Neural cell (in vitro differentiated cells): Measurements from ENCODE around the gene E4F1. TPM values are rescaled to one million over a fixed set of nuclear protein-coding genes. Genes with fewer than 3 reads are reported as not detected.

Experiments
- H2AFZ ChIP-seq: fragments of 200-600, 300-800 bp; sonication (generic), shearing (Covaris generic); 2 replicates; pipeline ENCODE4 v1.6.0; 2014; ENCODE audit warnings: low read depth, mild to moderate bottlenecking, antibody characterized with exemption, low read length, moderate library complexity
- H3F3A ChIP-seq: fragments of 200-600 bp; shearing (Covaris generic); 2 replicates; pipeline ENCODE4 v1.6.1; 2016; ENCODE audit warnings: mild to moderate bottlenecking, moderate library complexity, mixed read lengths, antibody characterized with exemption, low read length; ENCODE audit not compliant: insufficient read depth, poor library complexity, severe bottlenecking
- H3K27ac ChIP-seq: fragments of 200-600, 300-800 bp; sonication (generic), shearing (Covaris generic); 2 replicates; pipeline ENCODE4 v1.5.1; 2014; ENCODE audit warnings: mild to moderate bottlenecking, low read length, moderate library complexity
- H3K27me3 ChIP-seq: fragments of 300-800, 200-600 bp; sonication (generic), shearing (Covaris generic); 2 replicates; pipeline ENCODE4 v1.6.0; 2014; ENCODE audit warnings: mild to moderate bottlenecking, low read depth, low read length, moderate library complexity; ENCODE audit not compliant: insufficient read depth
- H3K36me3 ChIP-seq: fragments of 300-800, 200-600 bp; sonication (generic), shearing (Covaris generic); 2 replicates; pipeline ENCODE4 v1.5.1; 2014; ENCODE audit warnings: mild to moderate bottlenecking, antibody characterized with exemption, low read length, moderate library complexity; ENCODE audit not compliant: insufficient read depth
- H3K4me2 ChIP-seq: fragments of 300-800, 200-600 bp; sonication (generic), shearing (Covaris generic); 2 replicates; pipeline ENCODE4 v1.6.0; 2014; ENCODE audit warnings: mild to moderate bottlenecking, low read length
- H3K4me3 ChIP-seq: fragments of 300-800, 200-600 bp; sonication (generic), shearing (Covaris generic); 2 replicates; pipeline ENCODE4 v1.5.1; 2014; ENCODE audit warnings: mild to moderate bottlenecking, low read length, moderate library complexity
- H3K79me2 ChIP-seq: fragments of 200-600 bp; shearing (Covaris generic); replicated peaks from 2 replicates; pipeline ENCODE4 v1.6.0; 2014; ENCODE audit warnings: mild to moderate bottlenecking, low read length, moderate library complexity; ENCODE audit not compliant: insufficient read depth
- H3K9ac ChIP-seq: fragments of 300-800, 200-600 bp; sonication (generic), shearing (Covaris generic); 2 replicates; pipeline ENCODE4 v1.6.1; 2016; ENCODE audit warnings: mild to moderate bottlenecking, low read length, mixed read lengths
- H3K9me2 ChIP-seq: fragments of 200-600 bp; shearing (Covaris generic); 2 replicates; pipeline ENCODE4 v1.6.1; 2016; ENCODE audit warnings: mild to moderate bottlenecking, low read length, mixed read lengths; ENCODE audit not compliant: insufficient read depth
- H3K9me3 ChIP-seq: fragments of 200-600, 300-800 bp; sonication (generic), shearing (Covaris generic); 2 replicates; pipeline ENCODE4 v1.6.1; 2016; ENCODE audit warnings: mild to moderate bottlenecking, mixed run types, low read length, moderate library complexity, mixed read lengths
- H4K20me1 ChIP-seq: fragments of 200-600 bp; shearing (Covaris generic); 2 replicates; pipeline ENCODE4 v1.6.1; 2016; ENCODE audit warnings: mild to moderate bottlenecking, mixed run types; ENCODE audit not compliant: insufficient read depth
- CTCF ChIP-seq: fragments of 450-650 bp; IDR thresholded peaks from 2 replicates; pipeline ENCODE4 v1.5.1; 2014; ENCODE audit warnings: antibody characterized with exemption, mild to moderate bottlenecking, moderate library complexity; ENCODE audit not compliant: poor library complexity, severe bottlenecking
- EP300 ChIP-seq: fragments of 450-650 bp; conservative IDR thresholded peaks from 2 replicates; pipeline ENCODE4 v1.6.1; 2014; ENCODE audit warnings: antibody characterized with exemption, mild to moderate bottlenecking, moderate library complexity; ENCODE audit not compliant: poor library complexity, severe bottlenecking
- EZH2 ChIP-seq: fragments of 200-600, 300-800 bp; shearing (Covaris generic), sonication (generic); IDR thresholded peaks from 2 replicates; pipeline ENCODE4 v1.6.1; 2014; ENCODE audit warnings: antibody characterized with exemption, low read length, borderline replicate concordance, mild to moderate bottlenecking; ENCODE audit not compliant: insufficient read depth, poor library complexity, severe bottlenecking
- MXI1 ChIP-seq: fragments of 450-650 bp; conservative IDR thresholded peaks from 2 replicates; pipeline ENCODE4 v1.6.1; 2014; ENCODE audit warnings: antibody characterized with exemption, mild to moderate bottlenecking; ENCODE audit not compliant: poor library complexity, severe bottlenecking
- POLR2AphosphoS5 ChIP-seq: IDR thresholded peaks from 2 replicates; pipeline ENCODE4 v1.6.1; 2012
- RAD21 ChIP-seq: fragments of 450-650 bp; conservative IDR thresholded peaks from 2 replicates; pipeline ENCODE4 v1.6.1; 2014; ENCODE audit warnings: antibody characterized with exemption, mild to moderate bottlenecking, moderate library complexity
- REST ChIP-seq: IDR thresholded peaks from 2 replicates; pipeline ENCODE4 v1.6.1; 2012; ENCODE audit warnings: borderline replicate concordance
- SMC3 ChIP-seq: fragments of 450-650 bp; conservative IDR thresholded peaks from 2 replicates; pipeline ENCODE4 v1.6.1; 2014; ENCODE audit warnings: antibody characterized with exemption, mild to moderate bottlenecking, moderate library complexity; ENCODE audit not compliant: poor library complexity
- TAF1 ChIP-seq: IDR thresholded peaks from 2 replicates; pipeline ENCODE4 v1.6.1; 2012; ENCODE audit warnings: low read depth
- polyA plus RNA-seq: library from polyadenylated mRNA; depleted of rRNA; stranded (reverse); fragments of >200 nt; gene quantifications from 2 replicates; pipeline ENCODE4 v1.2.3, GENCODE V29; 2014

The E4F1 gene
- polyA plus RNA-seq, 1 donor from 2014 or later, result 64.9 TPM

GRCh38 chr16:2184962-2185361 lies 38.4 kb upstream of the E4F1 start:
- Histone ChIP-seq H2AFZ (no peak overlapping the region), H3K9me3 (no peaks in the 10 kb centered on the region), H3K36me3 (no peaks in the 10 kb centered on the region), H3K9ac (no peak overlapping the region), H3K9me2 (no peaks in the 10 kb centered on the region), H3K27me3 (no peaks in the 10 kb centered on the region), H4K20me1 (no peaks in the 10 kb centered on the region), H3K27ac (no peak overlapping the region), H3K4me2 (no peak overlapping the region), H3F3A (no peaks in the 10 kb centered on the region), H3K4me3 (no peak overlapping the region), H3K79me2 (no peaks in the 10 kb centered on the region)
- TF ChIP-seq MXI1 (no peak), RAD21 (no peak), REST (no peak), CTCF (no peak), POLR2AphosphoS5 (no peak), EP300 (no peak), SMC3 (no peak), EZH2 (no peak), TAF1 (no peak)

GRCh38 chr16:2186064-2186463 lies 37.3 kb upstream of the E4F1 start:
- no peaks in the 10 kb centered on the region for H3K79me2 ChIP-seq
- no peaks in the 10 kb centered on the region for H3F3A ChIP-seq
- H3K9me2 ChIP-seq, result no peaks in the 10 kb centered on the region
- H3K27ac ChIP-seq, result no peak overlapping the region
- no peak for TF ChIP-seq POLR2AphosphoS5
- no peak for TF ChIP-seq TAF1
- no peak for TF ChIP-seq RAD21
- no peak for TF ChIP-seq CTCF
- TF ChIP-seq REST, result no peak
- TF ChIP-seq SMC3, result no peak
- H2AFZ ChIP-seq, result no peak overlapping the region
- H3K4me2 ChIP-seq, result no peak overlapping the region
- H3K9ac ChIP-seq, result no peak overlapping the region
- H4K20me1 ChIP-seq, result no peaks in the 10 kb centered on the region
- H3K27me3 ChIP-seq, result no peaks in the 10 kb centered on the region
- no peak overlapping the region for H3K4me3 ChIP-seq
- H3K9me3 ChIP-seq, result no peaks in the 10 kb centered on the region
- no peaks in the 10 kb centered on the region for H3K36me3 ChIP-seq
